Gastroesophageal sphincter (tissue), 4 donors: Measurements from ENCODE around the gene LMF1. TPM values are rescaled to one million over a fixed set of nuclear protein-coding genes. Genes with fewer than 3 reads are reported as not detected.
A peak's percentile ranks its signal among the peaks of the same experiment; 100 is the strongest.

ENCODE experiments used
- ATAC-seq: fragments of 150-250 bp; one replicate; pipeline ENCODE4 v1.9.1; 2016; ENCODE audit warnings: mild to moderate bottlenecking, moderate library complexity
- H3K27ac ChIP-seq, 4 donors: fragments of 200-600 bp; sonication (generic) in 3 of 4; 1 replicate in 3 of 4; 2 replicates in 1 of 4; pipeline ENCODE4 v1.5.1; 2016 to 2019
- H3K27me3 ChIP-seq: fragments of 200-600 bp; sonication (generic); one replicate; pipeline ENCODE4 v1.5.1; 2019
- H3K36me3 ChIP-seq, 2 donors: fragments of 200-600 bp; sonication (generic); one replicate each; pipeline ENCODE4 v1.5.1; 2019; ENCODE audit warnings: control low read depth in 1 of 2
- H3K4me1 ChIP-seq, 3 donors: fragments of 200-600 bp; sonication (generic); 1 replicate in 2 of 3; 2 replicates in 1 of 3; pipeline ENCODE4 v1.5.1; 2016 to 2019; ENCODE audit warnings: control low read depth in 2 of 3
- H3K4me3 ChIP-seq, 2 donors: fragments of 200-600 bp; sonication (generic); one replicate each; pipeline ENCODE4 v1.5.1; 2019; ENCODE audit warnings: mild to moderate bottlenecking in 1 of 2, moderate library complexity in 1 of 2
- H3K9me3 ChIP-seq, 3 donors: fragments of 200-600 bp; sonication (generic); one replicate each; pipeline ENCODE4 v1.5.1; 2017 to 2019; ENCODE audit warnings: control low read depth in 2 of 3
- CTCF ChIP-seq, 4 experiments: fragments of 200-600 bp in 2 of 4; fragments of 450-650 bp in 2 of 4; sonication (generic) in 1 of 4; IDR thresholded peaks; one replicate each; pipeline ENCODE4 v1.5.1; 2017 to 2019; ENCODE audit warnings: antibody characterized with exemption in 4 of 4, mild to moderate bottlenecking in 2 of 4, moderate library complexity in 2 of 4
- EP300 ChIP-seq: sonication (generic); formaldehyde crosslinking; IDR thresholded peaks from one replicate; pipeline ENCODE4 v1.6.1; 2017; ENCODE audit warnings: antibody characterized with exemption, mild to moderate bottlenecking
- POLR2A ChIP-seq, 2 donors: fragments of 450-650 bp; IDR thresholded peaks; one replicate each; pipeline ENCODE4 v1.6.1; 2017; ENCODE audit warnings: antibody characterized with exemption in 2 of 2, mild to moderate bottlenecking in 2 of 2, moderate library complexity in 1 of 2
- POLR2AphosphoS5 ChIP-seq: sonication (generic); formaldehyde crosslinking; IDR thresholded peaks from one replicate; pipeline ENCODE4 v1.6.1; 2017; ENCODE audit warnings: antibody characterized with exemption
- WGBS, 2 donors: methylation state at CpG; one replicate each; pipeline ENCODE4 v1.1.5; 2018; ENCODE audit warnings: low coverage in 1 of 2; 5-methylcytosine and 5-hydroxymethylcytosine counted together
- total RNA-seq, 4 donors: library from RNA; depleted of rRNA; stranded (reverse); fragments of >200 nt; gene quantifications; one replicate each; pipeline ENCODE4 v1.1.0, GENCODE V29; 2016

LMF1 gene
- total RNA-seq, 4 donors from 2014 or later: 13.7 to 57.3 (median 20.9) TPM

- Histone ChIP-seq H3K36me3 (no peaks in the 10 kb centered on the region), H3K27me3 (peaks cover 99% of the 10 kb centered on the region), H3K4me3 (peak overlapping the region in 1 of 2 donors; percentile 59), H3K9me3 (no peaks in the 10 kb centered on the region), H3K27ac (peak overlapping the region in 1 of 4 donors; percentile 37), H3K4me1 (peaks cover 0 to 34% (median 13%) of the 10 kb centered on the region in 3 donors)
- no CpG with 5 or more reads among the region's 22 CpGs for WGBS, 2 donors
- no peak for TF ChIP-seq POLR2AphosphoS5
- no peak for TF ChIP-seq CTCF (IDR thresholded peaks at IDR 0.05)
- TF ChIP-seq POLR2A (IDR thresholded peaks at IDR 0.05): no peak
- no peak for TF ChIP-seq EP300
- no peak for ATAC-seq
Observed at GRCh38 chr16:984121-984694, 13.4 kb upstream of the LMF1 start.

GRCh38 chr16:983044-984030 lies 12.6 kb upstream of the LMF1 start:
- Histone ChIP-seq H3K36me3 (no peaks in the 10 kb centered on the region), H3K4me3 (peak overlapping the region in 1 of 2 donors; percentile 59), H3K27ac (peak overlapping the region in 1 of 4 donors; percentile 37), H3K4me1 (peaks cover 0 to 36% (median 13%) of the 10 kb centered on the region in 3 donors), H3K27me3 (peaks cover 99% of the 10 kb centered on the region), H3K9me3 (no peaks in the 10 kb centered on the region)
- ATAC-seq: no peak
- WGBS, 2 donors: no CpG with 5 or more reads among the region's 59 CpGs
- TF ChIP-seq POLR2A (IDR thresholded peaks at IDR 0.05) (no peak), EP300 (no peak), CTCF (IDR thresholded peaks at IDR 0.05) (no peak), POLR2AphosphoS5 (no peak)

GRCh38 chr16:982145-983043 lies 11.6 kb upstream of the LMF1 start:
- peak overlapping the region in 1 of 2 donors; percentile 59 for H3K4me3 ChIP-seq
- peaks cover 92% of the 10 kb centered on the region for H3K27me3 ChIP-seq
- TF ChIP-seq CTCF (IDR thresholded peaks at IDR 0.05): no peak
- TF ChIP-seq EP300: no peak
- no peak for TF ChIP-seq POLR2A (IDR thresholded peaks at IDR 0.05)
- TF ChIP-seq POLR2AphosphoS5: no peak
- WGBS, 2 donors: no CpG with 5 or more reads among the region's 76 CpGs
- no peaks in the 10 kb centered on the region for H3K9me3 ChIP-seq
- H3K4me1 ChIP-seq: peaks cover 0 to 45% (median 13%) of the 10 kb centered on the region in 3 donors
- H3K27ac ChIP-seq: peak overlapping the region in 1 of 4 donors; percentile 49
- ATAC-seq: no peak
- H3K36me3 ChIP-seq: no peaks in the 10 kb centered on the region

GRCh38 chr16:981695-982144 lies 10.9 kb upstream of the LMF1 start, which contains the start of gene SOX8:
TSS of gene SOX8 (plus strand) at chr16:981770. CDS start at chr16:981923, 153 bp downstream.
- no peak for TF ChIP-seq CTCF (IDR thresholded peaks at IDR 0.05)
- no peak for TF ChIP-seq POLR2AphosphoS5
- no peak for TF ChIP-seq POLR2A (IDR thresholded peaks at IDR 0.05)
- TF ChIP-seq EP300: no peak
- H3K4me3 ChIP-seq: peak within 1 kb of the TSS; percentile 29 to 59
- peaks cover 85% of the 10 kb centered on the region for H3K27me3 ChIP-seq
- no CpG with 5 or more reads among the region's 80 CpGs for WGBS, 2 donors
- H3K4me1 ChIP-seq: peaks cover 0 to 52% (median 14%) of the 10 kb centered on the region in 3 donors
- H3K27ac ChIP-seq: peak within 1 kb of the TSS in 1 of 4 donors; percentile 62
- H3K9me3 ChIP-seq: no peaks in the 10 kb centered on the region
- H3K36me3 ChIP-seq: no peaks in the 10 kb centered on the region
- ATAC-seq: peak; percentile 28
